ENCODE measurements around the gene OR4F17.
"Not testable (repeated sequence)": the region's sequence is repeated elsewhere in the genome, so short reads cannot be mapped to it uniquely, and the experiment has no call there.

OR4F17 gene, protein sequence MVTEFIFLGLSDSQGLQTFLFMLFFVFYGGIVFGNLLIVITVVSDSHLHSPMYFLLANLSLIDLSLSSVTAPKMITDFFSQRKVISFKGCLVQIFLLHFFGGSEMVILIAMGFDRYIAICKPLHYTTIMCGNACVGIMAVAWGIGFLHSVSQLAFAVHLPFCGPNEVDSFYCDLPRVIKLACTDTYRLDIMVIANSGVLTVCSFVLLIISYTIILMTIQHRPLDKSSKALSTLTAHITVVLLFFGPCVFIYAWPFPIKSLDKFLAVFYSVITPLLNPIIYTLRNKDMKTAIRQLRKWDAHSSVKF

GRCh38 chr19:106804-107203 is at the start of gene OR4F17:
Gene OR4F17, plus strand, starts transcription at chr19:107104. Its CDS starts 3,575 bp downstream, at chr19:110679.
- DNase-seq = not testable (repeated sequence)

- not testable (repeated sequence) for DNase-seq
Observed at GRCh38 chr19:70793-71192, 36.1 kb upstream of the OR4F17 start.

DNA sequence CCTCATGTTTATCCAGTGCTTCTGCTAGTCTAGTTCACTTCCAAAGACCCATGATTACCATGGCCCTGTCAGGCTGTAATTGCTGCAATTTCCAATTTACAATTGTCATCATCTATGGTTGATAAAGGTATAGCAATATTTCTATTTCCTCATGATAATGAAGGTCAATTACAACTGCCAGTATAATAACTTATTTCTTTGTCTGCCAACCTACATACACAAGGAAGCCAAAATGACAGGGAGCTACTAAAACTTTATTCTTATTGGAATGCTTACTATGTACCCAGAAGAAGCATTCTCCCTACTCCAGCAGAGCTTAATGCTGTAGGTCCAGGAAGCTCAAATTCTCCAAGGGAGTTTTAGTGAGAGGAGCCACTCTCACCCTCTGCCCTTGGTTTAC is 24.0 kb upstream of the OR4F17 start:
- not testable (repeated sequence) for DNase-seq

- not testable (repeated sequence) for DNase-seq
Observed at GRCh38 chr19:83626-84025, 23.3 kb upstream of the OR4F17 start.

DNA sequence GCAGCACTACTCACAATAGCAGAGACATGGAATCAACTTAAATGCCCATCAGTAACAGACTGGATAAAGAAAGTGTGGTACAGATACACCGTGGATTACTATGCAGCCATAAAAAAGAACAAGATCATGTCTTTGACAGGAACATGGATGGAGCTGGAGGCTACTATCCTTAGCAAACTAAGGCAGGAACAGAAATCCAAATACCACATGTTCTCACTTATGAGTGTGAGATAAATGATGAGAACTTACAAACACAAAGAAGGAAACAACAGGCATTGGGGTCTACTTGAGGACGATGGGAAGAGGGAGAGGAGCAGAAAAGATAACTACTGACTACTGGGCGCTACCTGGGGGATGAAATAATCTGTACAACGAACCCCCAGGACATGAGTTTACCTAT is 16.2 kb upstream of the OR4F17 start:
- not testable (repeated sequence) for DNase-seq

DNA sequence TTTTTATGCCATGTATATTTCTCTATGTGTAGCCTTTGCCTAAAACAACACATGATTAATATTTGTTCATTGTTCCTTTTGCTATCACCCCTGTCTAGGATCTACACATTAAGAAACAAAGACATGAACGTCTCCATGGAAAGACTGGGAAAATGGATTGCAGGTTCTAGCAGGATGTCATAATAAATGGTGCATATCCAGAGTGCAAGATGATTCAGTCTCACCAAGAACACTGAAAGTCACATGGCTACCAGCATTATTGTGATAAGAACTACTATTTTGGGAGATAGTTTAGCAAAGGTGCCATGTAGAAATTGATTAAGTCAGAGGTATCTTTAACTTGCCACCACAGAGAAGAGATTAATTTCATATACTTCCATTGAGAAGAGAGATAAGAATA is 12.1 kb upstream of the OR4F17 start:
- not testable (repeated sequence) for DNase-seq

DNA sequence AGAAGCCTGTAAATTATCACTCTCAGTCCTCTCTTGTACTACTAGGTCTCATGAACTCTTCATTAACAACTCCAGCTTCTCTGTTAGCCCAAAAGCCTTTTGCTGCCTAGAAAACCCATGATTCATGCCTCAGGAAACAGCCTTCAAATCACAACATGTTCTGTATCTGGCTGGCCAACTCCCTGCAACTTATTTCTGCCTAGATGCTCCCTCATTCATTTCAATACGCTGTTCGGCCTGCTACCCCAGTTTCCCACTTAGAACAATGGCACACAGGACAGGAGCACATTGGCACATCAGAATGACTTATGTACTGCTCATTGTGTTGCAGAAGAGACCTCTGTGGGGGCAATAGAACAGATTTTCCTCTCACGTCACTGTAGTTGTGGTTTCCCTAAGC is 9.3 kb upstream of the OR4F17 start:
- not testable (repeated sequence) for DNase-seq

DNA sequence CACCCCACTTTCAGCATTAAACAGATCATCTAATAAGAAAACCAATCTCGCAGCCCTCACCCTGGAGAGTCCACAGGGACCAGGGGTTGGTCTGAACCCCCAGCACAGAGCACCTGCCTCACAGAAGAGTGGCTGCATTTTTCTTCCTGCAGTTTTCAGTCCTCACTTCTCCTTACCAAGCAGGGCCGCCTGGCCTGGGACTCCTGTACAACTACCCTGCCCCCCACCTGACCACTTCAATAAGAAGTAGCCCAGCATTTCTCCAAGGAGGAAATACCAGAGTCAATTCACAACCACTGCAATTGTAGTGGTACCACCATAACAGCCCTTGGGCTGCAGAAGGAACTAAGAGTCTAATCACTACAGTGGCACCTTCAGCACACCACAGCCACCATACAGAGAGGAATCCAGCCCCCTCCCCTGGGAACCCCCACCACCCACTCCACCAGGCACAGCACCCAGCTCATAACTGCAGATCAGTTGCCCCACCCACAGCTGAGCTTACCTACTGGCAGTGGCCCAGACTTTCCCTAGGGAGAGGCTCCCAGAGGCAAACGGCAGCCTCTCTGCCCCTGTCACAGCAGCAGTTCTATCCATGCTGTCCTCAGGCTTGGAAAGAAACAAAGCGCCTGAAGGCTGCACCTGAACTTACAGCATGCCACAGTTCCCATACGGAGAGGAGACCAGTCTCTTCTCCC is 13.7 kb downstream of the OR4F17 start:
- not testable (repeated sequence) for DNase-seq

All from COR-L47 (cell line).